Uterus (tissue), 2 donors: ENCODE data around the gene DOC2A.

Experiments
- CTCF ChIP-seq, 4 experiments: fragments of 200-600 bp in 2 of 4; fragments of 450-650 bp in 2 of 4; sonication (generic) in 2 of 4; IDR thresholded peaks; one replicate each; pipeline ENCODE4 v1.5.1; 2016 to 2019; ENCODE audit warnings: antibody characterized with exemption in 4 of 4, mild to moderate bottlenecking in 2 of 4, moderate library complexity in 1 of 4
- POLR2A ChIP-seq, 2 donors: fragments of 450-650 bp; IDR thresholded peaks; one replicate each; pipeline ENCODE4 v1.6.1; 2016; ENCODE audit warnings: antibody characterized with exemption in 2 of 2, mild to moderate bottlenecking in 1 of 2, moderate library complexity in 1 of 2

GRCh38 chr16:30006095-30006473 lies 4.7 kb downstream of the DOC2A start:
- TF ChIP-seq POLR2A (IDR thresholded peaks at IDR 0.05) (no peak), CTCF (IDR thresholded peaks at IDR 0.05) (no peak)
